ENCODE measurements around the gene NFATC1. TPM values are rescaled to one million over a fixed set of nuclear protein-coding genes. Genes with fewer than 3 reads are reported as not detected.

NFATC1 gene
- polyA plus RNA-seq, 2 of the 4 experiments (the other 2 are of a cell fraction): 0.52 to 1.7 TPM

DNA sequence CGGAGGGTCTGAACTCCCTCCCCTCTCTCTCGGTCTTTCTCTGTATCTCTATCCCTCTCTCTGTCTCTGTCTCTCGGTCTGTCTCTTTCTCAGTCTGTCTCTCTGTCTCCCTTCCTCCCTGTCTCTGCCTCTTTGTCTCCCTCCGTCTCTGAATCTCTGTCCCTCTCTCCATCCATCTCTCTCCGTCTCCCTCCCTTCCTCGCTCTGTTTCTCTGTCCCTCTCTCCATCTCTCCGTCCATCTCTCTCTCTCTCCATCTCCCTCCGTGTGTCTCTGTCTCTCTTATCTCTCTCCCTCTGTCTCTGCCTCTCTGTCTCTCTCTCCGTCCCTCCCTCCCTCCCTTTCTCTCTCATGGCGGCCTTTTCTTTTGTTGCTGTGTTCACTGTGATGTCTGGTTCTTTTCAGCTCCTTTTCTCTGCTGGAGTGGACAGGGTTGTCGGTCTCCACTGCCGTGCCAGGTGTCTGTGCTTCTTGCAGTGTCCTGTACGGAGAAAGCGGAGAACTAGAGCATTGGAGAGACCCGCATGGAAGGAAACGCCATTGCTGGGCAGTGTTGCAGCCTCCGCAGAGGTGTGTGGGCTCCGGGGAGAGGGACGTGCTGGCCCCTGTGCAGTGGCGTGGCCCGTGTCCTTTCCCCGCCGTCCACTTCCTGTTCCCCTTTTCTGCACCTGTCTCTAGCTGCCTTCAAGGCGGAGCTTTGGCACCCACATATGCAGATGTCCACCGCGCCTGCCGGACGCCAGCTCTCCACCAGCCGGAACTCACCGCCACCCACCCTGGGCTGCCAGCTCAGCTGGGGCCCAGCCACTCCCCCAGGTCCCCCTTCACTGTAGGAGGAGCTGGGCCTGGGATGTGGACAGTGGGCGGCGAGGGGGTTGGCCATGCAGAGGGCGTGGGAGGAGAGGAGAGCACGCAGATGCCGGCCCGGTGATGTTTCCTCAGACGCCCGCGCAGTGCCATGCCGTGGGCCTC is 113.1 kb downstream of the NFATC1 start:
- Histone ChIP-seq H3K27ac (no peak overlapping the region), H3K4me2 (no peak overlapping the region), H3K4me1 (no peaks in the 10 kb centered on the region), H3K9me3 (no peaks in the 10 kb centered on the region), H3K4me3 (no peak overlapping the region)
- CTCF ChIA-PET: no interaction called here
- TF ChIP-seq SMC3 (IDR thresholded peaks at IDR 0.05) (no peak), POLR2A (IDR thresholded peaks at IDR 0.05; ENCODE audit: low read length) (no peak), GATA3 (IDR thresholded peaks at IDR 0.05; ENCODE audit: borderline replicate concordance) (no peak), CHD2 (IDR thresholded peaks at IDR 0.05; ENCODE audit: low read length, partially characterized antibody) (no peak)
- FAIRE-seq (no peak), DNase-seq (ENCODE audit: low read depth in 1 of 2, low spot score in 1 of 2) (no peak), ATAC-seq (no peak)
- WGBS (ENCODE audit: missing lambda C conversion rate): 63% methylated on average over 23 of the region's 40 CpGs
- POLR2A ChIA-PET: no interaction called here

DNA sequence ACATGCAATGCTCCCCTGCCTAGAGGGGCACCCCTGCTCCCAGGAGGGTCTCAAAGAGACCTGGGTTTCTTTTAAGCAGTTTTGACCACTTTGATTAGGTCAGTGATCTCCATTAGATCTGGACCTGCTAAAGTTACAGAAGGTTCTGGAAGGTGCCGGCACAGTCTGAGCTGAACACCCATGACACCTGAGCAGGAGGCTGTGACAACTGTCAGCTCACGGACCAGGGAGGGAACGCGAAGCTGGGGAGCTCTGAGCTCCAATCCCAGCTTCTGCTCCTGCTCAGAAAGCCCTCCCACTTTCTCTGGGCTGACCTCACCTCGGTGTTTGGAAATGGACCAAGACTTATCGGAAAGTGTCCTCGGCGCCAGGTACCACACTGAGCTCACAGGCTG is 113.8 kb downstream of the NFATC1 start:
- Histone ChIP-seq H3K9me3 (no peaks in the 10 kb centered on the region), H3K4me1 (no peaks in the 10 kb centered on the region), H3K27ac (no peak overlapping the region), H3K4me2 (no peak overlapping the region), H3K4me3 (no peak overlapping the region)
- TF ChIP-seq ZNF302 (CRISPR knock-in tag; IDR thresholded peaks at IDR 0.05): no peak
- no peak for TF ChIP-seq POLR2AphosphoS2 (conservative IDR thresholded peaks at IDR 0.05; ENCODE audit: low read length)
- TF ChIP-seq HEYL (CRISPR knock-in tag; IDR thresholded peaks at IDR 0.05): no peak
- no peak for TF ChIP-seq HOXA7 (CRISPR knock-in tag; IDR thresholded peaks at IDR 0.05)
- no peak for TF ChIP-seq JUNB (IDR thresholded peaks at IDR 0.05)
- TF ChIP-seq MAFK (IDR thresholded peaks at IDR 0.05; ENCODE audit: partially characterized antibody): no peak
- TF ChIP-seq, protein P1, sequence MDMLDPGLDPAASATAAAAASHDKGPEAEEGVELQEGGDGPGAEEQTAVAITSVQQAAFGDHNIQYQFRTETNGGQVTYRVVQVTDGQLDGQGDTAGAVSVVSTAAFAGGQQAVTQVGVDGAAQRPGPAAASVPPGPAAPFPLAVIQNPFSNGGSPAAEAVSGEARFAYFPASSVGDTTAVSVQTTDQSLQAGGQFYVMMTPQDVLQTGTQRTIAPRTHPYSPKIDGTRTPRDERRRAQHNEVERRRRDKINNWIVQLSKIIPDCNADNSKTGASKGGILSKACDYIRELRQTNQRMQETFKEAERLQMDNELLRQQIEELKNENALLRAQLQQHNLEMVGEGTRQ (IDR thresholded peaks at IDR 0.05): no peak
- no peak for TF ChIP-seq MAZ (IDR thresholded peaks at IDR 0.05; ENCODE audit: borderline replicate concordance, low read depth, low read length)
- no peak for TF ChIP-seq KDM1A (IDR thresholded peaks at IDR 0.05; ENCODE audit: low read depth)
- TF ChIP-seq SREBF2 (IDR thresholded peaks at IDR 0.05): no peak
- TF ChIP-seq KDM5A (IDR thresholded peaks at IDR 0.05): no peak
- no peak for TF ChIP-seq MYC (IDR thresholded peaks at IDR 0.05; ENCODE audit: borderline replicate concordance, low read length)
- no peak for TF ChIP-seq POLR2A (IDR thresholded peaks at IDR 0.05; ENCODE audit: low read length)
- TF ChIP-seq CHD2 (IDR thresholded peaks at IDR 0.05; ENCODE audit: low read length, partially characterized antibody): no peak
- 74% methylated on average over 3 of the region's 8 CpGs for WGBS (ENCODE audit: missing lambda C conversion rate)
- ChIA-PET POLR2A (no interaction called here), CTCF (no interaction called here)
- FAIRE-seq: no peak
- DNase-seq (ENCODE audit: low read depth in 1 of 2, low spot score in 1 of 2): no peak
- no peak for ATAC-seq

DNA sequence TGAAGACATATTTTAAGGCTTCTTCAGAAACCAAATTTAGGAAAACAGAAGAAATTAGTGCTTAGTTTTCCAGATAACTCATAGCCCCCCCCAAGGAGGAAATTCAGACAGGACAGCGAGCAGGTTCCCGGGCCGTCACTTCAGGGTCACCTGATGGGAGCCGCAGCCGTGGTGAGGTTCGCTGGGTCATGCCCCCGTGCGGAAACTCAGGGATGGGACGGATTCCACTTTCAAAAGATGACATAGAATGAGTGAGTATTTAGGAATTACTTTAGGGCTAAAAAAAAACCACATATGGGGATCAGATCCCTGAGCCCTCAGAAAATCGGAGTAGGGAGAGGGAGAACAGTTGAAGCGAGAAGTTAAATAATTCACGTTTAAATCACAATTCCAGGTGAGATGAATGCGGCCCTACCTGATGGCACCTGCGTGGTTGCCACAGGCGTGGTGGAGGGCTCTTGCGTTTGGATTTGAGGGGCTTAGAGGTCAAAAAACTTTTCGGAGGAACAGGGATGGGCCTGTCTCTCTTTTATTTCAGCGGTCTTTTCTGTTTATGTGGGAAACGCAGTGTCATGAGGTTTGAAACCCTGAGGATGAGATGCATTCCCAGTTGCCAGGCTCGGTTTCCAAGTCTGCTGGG is 114.4 kb downstream of the NFATC1 start:
- no peak for DNase-seq (ENCODE audit: low read depth in 1 of 2, low spot score in 1 of 2)
- WGBS (ENCODE audit: missing lambda C conversion rate): 70% methylated on average over 20 of the region's 20 CpGs
- ATAC-seq: no peak
- ChIA-PET CTCF (no interaction called here), POLR2A (no interaction called here)
- no peak overlapping the region for H3K4me3 ChIP-seq
- FAIRE-seq: no peak
- H3K9me3 ChIP-seq: no peaks in the 10 kb centered on the region
- no peak for TF ChIP-seq HDAC2 (IDR thresholded peaks at IDR 0.05)
- TF ChIP-seq, protein P2, sequence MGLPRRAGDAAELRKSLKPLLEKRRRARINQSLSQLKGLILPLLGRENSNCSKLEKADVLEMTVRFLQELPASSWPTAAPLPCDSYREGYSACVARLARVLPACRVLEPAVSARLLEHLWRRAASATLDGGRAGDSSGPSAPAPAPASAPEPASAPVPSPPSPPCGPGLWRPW (IDR thresholded peaks at IDR 0.05): no peak
- no peak for TF ChIP-seq HOXA7 (CRISPR knock-in tag; IDR thresholded peaks at IDR 0.05)
- no peak for TF ChIP-seq TP53 (CRISPR knock-in tag; IDR thresholded peaks at IDR 0.05)
- no peak for TF ChIP-seq SREBF2 (IDR thresholded peaks at IDR 0.05)
- no peak for TF ChIP-seq ZNF302 (CRISPR knock-in tag; IDR thresholded peaks at IDR 0.05)
- TF ChIP-seq, protein P3, sequence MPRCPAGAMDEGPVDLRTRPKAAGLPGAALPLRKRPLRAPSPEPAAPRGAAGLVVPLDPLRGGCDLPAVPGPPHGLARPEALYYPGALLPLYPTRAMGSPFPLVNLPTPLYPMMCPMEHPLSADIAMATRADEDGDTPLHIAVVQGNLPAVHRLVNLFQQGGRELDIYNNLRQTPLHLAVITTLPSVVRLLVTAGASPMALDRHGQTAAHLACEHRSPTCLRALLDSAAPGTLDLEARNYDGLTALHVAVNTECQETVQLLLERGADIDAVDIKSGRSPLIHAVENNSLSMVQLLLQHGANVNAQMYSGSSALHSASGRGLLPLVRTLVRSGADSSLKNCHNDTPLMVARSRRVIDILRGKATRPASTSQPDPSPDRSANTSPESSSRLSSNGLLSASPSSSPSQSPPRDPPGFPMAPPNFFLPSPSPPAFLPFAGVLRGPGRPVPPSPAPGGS (IDR thresholded peaks at IDR 0.05): no peak
- TF ChIP-seq ESRRA (IDR thresholded peaks at IDR 0.05; ENCODE audit: borderline replicate concordance, low read length): no peak
- TF ChIP-seq FOSB (CRISPR knock-in tag; IDR thresholded peaks at IDR 0.05): no peak
- no peaks in the 10 kb centered on the region for H3K4me1 ChIP-seq
- no peak overlapping the region for H3K27ac ChIP-seq
- no peak overlapping the region for H3K4me2 ChIP-seq
